ENCODE measurements around the gene TBL1X. TPM values are rescaled to one million over a fixed set of nuclear protein-coding genes. Genes with fewer than 3 reads are reported as not detected.
A peak's percentile ranks its signal among the peaks of the same experiment; 100 is the strongest.

The TBL1X gene
- total RNA-seq, 1 donor from 2014 or later = 20.0 TPM

DNA sequence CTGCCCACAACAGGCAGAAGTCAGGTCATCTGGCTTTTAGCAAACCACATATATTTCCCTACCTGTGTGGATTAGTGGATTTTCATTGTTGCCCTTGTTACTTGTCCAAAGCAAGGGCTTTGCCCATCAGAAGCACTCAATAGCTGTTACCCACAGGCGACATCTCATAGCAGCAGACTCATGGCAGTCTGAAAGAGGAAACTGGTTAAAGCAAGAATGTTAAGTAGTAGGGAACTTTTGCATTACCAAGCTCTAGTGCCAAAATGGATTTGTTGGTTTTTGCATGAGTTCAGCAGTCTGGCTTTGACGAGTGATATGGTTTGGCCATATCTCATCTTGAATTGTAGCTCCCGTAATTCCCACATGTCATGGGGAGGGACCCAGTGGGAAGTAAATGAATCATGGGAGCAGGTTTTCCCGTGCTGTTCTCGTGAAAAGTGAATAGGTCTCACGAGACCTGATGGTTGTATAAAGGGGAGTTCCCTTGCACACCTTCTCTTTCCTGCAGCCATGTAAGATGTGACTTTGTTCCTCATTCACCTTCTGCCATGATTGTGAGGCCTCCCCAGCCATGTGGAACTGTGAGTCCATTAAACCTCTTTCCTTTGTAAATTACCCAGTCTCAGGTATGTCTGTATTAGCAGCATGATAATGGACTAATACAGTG lies 192.9 kb downstream of the TBL1X start:
- Mint-ChIP-seq H3K4me1 (peaks cover 2% of the 10 kb centered on the region), H3K4me3 (no peak overlapping the region), H3K27me3 (no peaks in the 10 kb centered on the region), H3K9me3 (no peaks in the 10 kb centered on the region), H3K36me3 (ENCODE audit: low read depth) (peaks cover 15% of the 10 kb centered on the region), H3K27ac (no peak overlapping the region)
- intact Hi-C loops (cut with micrococcal nuclease) = no loop called here
- no peak for DNase-seq

DNA sequence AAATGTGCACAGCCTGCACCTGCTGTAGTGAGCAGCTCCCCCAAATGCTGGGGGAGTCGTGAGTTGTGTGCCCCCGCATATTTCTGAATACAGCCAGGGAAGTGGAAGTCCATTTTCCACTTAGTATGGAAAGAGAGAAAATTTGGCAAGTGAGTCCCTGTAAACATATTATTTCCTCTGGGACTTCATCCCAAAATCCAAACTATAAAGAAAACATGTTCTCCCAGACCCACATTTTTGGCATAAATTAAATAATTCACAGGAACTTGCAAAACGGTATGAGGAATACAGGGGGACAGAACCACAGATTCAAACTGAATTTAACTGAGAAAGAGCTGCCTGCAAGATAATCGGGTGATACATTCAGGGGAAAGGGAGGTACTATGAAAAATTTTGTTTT lies 193.6 kb downstream of the TBL1X start:
- Mint-ChIP-seq H3K4me3 (no peak overlapping the region), H3K9me3 (no peaks in the 10 kb centered on the region), H3K36me3 (ENCODE audit: low read depth) (peaks cover 15% of the 10 kb centered on the region), H3K27ac (no peak overlapping the region), H3K27me3 (no peaks in the 10 kb centered on the region), H3K4me1 (peaks cover 2% of the 10 kb centered on the region)
- intact Hi-C loops (cut with micrococcal nuclease) = no loop called here
- no peak for DNase-seq

DNA sequence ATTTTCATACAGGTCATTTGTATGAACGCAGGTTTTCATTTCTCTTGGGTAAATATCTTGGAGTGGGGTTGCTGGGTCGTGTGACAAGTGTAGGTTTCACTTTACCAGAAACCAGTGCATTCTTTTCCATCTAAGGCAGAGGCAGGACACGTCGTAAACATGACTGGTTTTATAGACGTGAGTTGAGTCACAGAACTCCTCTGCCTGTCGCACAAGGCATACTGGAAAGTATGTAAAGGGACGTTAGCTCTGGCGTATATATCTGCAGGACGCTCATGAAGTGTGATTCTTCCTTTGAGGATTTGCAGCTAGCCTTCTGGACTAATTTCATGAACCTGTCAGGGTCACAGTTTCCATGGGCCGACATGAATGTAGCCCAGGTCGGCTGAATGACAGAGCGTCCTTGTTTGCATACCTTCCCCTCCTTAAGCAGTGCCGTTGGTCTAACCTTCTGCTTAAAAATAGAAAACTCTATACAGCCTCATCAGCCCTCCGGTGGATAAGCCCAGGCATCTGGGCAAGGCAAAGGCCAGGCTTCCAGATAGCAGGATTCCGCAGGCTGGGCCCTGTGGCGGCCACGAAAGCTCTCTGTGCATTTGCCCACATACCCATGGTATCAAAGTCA lies 194.8 kb downstream of the TBL1X start:
- intact Hi-C loops (cut with micrococcal nuclease) = no loop called here
- H3K4me3 Mint-ChIP-seq = no peak overlapping the region
- H3K27ac Mint-ChIP-seq = no peak overlapping the region
- DNase-seq = no peak
- H3K9me3 Mint-ChIP-seq = no peaks in the 10 kb centered on the region
- no peaks in the 10 kb centered on the region for H3K4me1 Mint-ChIP-seq
- H3K27me3 Mint-ChIP-seq = no peaks in the 10 kb centered on the region
- H3K36me3 Mint-ChIP-seq (ENCODE audit: low read depth) = peaks cover 11% of the 10 kb centered on the region

DNA sequence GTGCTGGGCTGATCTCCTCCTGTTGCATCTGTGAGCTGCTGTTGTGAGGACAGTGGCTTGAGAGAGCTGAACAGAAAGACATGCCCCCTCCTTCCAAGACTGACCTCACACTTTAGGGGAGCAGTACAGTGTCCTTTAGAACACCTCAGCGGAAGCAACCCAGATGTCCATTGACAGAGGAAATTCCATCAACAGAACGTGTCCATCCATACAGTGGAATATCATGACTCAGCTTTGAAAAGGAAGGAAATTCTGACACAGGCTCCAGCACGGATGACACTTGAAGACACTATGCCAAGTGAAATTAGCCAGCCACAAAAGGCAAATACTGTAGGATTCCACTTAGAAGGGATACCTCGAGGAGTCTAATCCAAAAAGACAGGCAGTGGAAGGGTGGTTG lies 197.3 kb downstream of the TBL1X start:
- intact Hi-C loops (cut with micrococcal nuclease) = no loop called here
- no peak overlapping the region for H3K4me3 Mint-ChIP-seq
- no peaks in the 10 kb centered on the region for H3K4me1 Mint-ChIP-seq

DNA sequence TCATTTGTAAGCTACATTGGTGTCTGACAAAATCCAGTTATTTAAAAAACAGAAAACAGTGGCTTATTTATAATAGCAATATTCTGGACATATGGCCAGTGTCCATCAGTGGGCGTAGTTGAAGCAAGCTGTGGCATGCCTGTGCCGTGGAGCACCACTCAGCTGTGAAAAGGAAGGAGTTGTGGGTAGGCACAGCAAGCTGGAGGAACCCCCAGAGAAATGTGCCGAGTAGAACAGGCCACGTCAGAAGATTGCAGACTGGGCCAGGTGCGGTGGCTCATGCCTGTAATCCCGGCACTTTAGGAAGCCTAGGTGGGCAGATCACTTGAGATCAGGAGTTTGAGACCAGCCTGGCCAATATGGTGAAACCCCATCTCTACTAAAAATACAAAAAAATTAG lies 198.4 kb downstream of the TBL1X start:
- intact Hi-C loops (cut with micrococcal nuclease) = no loop called here
- Mint-ChIP-seq H3K4me3 (no peak overlapping the region), H3K27ac (no peak overlapping the region), H3K9me3 (no peaks in the 10 kb centered on the region), H3K36me3 (ENCODE audit: low read depth) (peaks cover 9% of the 10 kb centered on the region), H3K4me1 (no peaks in the 10 kb centered on the region), H3K27me3 (no peaks in the 10 kb centered on the region)
- DNase-seq = no peak

More for the DNA sequence above, 197.3 kb downstream of the TBL1X start:
- DNase-seq = no peak
- Mint-ChIP-seq H3K36me3 (ENCODE audit: low read depth) (peaks cover 12% of the 10 kb centered on the region), H3K27me3 (no peaks in the 10 kb centered on the region), H3K27ac (no peak overlapping the region), H3K9me3 (no peaks in the 10 kb centered on the region)

DNA sequence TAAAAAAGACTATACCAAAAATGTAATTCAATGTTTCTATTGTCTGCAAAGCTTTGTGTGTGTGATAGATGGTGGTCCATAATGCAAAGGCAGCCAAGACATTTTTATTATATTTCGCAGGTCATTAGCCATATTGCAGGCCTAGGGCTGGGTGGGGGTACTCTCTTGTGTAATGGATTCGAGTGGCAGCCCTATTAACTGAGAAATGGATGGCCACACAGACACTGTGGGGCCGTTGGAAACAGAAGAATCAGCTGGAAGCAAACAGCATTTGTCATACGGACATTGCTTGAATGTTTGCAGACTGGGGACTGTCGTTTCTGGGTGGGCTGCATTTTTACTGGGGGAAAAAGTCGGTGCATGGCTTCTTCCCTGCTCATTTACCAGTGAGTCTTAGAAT lies 199.4 kb downstream of the TBL1X start:
- intact Hi-C loops (cut with micrococcal nuclease) = no loop called here
- Mint-ChIP-seq H3K36me3 (ENCODE audit: low read depth) (peaks cover 9% of the 10 kb centered on the region), H3K27ac (no peak overlapping the region), H3K9me3 (no peaks in the 10 kb centered on the region), H3K4me3 (no peak overlapping the region), H3K27me3 (no peaks in the 10 kb centered on the region), H3K4me1 (no peaks in the 10 kb centered on the region)
- DNase-seq = no peak

DNA sequence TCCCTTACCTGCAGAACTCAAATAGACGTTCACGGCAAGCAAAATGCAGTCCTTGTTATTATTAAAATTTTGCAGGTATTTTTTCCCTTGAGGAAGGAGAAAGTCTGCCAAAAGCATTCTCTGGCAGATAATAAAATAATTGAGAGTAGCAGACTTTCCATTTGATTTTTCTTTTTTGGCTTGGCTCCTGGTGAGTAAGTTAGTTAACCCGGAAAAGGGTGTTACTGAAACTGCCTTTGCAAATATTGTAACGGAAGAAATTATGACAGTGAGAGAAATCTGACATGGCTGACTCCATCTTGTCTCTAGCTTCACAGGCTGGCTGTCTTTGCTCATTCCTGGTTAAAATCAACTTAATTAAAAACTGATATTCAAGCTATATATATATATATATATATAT lies 200.3 kb downstream of the TBL1X start:
- Mint-ChIP-seq H3K27ac (no peak overlapping the region), H3K4me3 (no peak overlapping the region), H3K36me3 (ENCODE audit: low read depth) (peaks cover 9% of the 10 kb centered on the region), H3K9me3 (no peaks in the 10 kb centered on the region), H3K27me3 (no peaks in the 10 kb centered on the region), H3K4me1 (no peaks in the 10 kb centered on the region)
- no peak for DNase-seq
- intact Hi-C loops (cut with micrococcal nuclease) = no loop called here

DNA sequence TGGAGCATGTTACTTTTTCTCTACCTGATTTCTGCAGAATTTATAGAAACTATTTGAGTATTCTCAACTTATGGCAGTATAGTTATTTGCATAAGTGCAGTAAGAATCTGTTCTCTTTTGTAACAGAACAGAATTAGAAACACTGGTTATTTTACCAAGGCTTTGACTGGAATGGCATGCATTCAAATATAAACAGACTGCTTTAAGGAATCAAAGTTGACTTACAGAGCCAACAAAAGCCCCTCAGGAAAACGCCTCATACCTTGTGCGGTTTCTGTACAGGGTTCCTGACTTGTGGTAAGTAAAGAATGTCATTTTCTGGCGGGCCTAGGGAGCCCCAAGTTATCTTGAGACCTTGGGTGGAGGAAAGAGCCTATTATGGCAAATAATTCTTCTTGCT lies 203.7 kb downstream of the TBL1X start:
- intact Hi-C loops (cut with micrococcal nuclease) = no loop called here
- Mint-ChIP-seq H3K4me3 (no peak overlapping the region), H3K27ac (no peak overlapping the region), H3K9me3 (no peaks in the 10 kb centered on the region), H3K27me3 (no peaks in the 10 kb centered on the region), H3K4me1 (peaks cover 3% of the 10 kb centered on the region), H3K36me3 (ENCODE audit: low read depth) (peaks cover 23% of the 10 kb centered on the region)
- DNase-seq = no peak

DNA sequence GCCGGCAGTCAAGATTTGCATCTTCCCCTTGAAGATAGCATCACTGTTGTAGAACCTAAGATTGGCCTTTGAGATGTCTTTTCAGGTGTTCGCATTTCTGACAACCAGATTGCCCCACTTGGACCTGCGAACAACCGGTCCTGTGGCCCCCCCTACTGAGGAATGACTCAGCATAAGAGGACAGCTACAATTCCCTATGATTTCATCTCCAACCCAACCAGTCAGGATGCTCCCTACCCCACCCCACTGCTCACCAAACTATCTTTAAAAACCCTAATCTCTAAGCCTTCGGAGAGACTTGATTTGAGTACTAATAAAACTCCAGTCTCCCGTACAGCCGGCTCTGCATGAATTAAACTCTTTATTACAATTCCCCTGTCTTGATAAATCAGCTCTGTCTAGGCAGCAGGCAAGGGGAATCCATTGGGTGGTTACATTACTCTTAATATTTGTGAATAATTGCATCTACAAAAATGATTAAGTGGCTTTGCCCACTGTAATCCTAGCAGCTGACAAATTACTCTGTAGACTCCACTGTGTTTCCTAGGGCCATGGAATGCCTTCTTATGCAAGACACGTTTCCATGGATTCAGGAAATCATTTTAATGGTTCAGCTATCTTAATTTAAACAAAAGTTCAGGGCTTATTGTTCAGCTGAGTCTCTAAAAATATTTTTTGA lies 205.4 kb downstream of the TBL1X start:
- intact Hi-C loops (cut with micrococcal nuclease) = loop anchor here (10.0 kb wide), 1 partner anchor 385 kb away; no protein-coding TSS in a partner anchor
- peaks cover 3% of the 10 kb centered on the region for H3K4me1 Mint-ChIP-seq
- H3K36me3 Mint-ChIP-seq (ENCODE audit: low read depth) = peaks cover 29% of the 10 kb centered on the region
- H3K4me3 Mint-ChIP-seq = no peak overlapping the region
- no peak overlapping the region for H3K27ac Mint-ChIP-seq
- H3K27me3 Mint-ChIP-seq = no peaks in the 10 kb centered on the region
- DNase-seq = no peak
- no peaks in the 10 kb centered on the region for H3K9me3 Mint-ChIP-seq

DNA sequence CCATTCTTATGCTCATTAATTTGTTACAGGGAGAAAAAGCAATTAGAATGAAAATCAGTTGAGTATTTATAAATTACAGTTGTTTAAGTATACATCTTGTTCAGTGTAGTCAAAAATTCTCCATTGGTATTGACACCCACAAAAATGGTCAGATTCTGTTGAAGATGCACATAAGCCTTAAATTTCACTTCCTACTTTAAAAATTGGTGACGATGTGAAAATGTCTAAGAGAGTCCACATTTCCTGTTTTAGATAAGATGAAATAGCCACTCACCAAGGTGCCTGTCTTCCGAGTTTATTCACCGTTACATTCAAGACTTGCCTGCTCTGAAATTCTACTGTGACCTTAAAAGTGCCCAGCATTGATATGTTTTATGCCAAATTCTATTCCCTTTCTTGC lies 207.1 kb downstream of the TBL1X start:
- peaks cover 7% of the 10 kb centered on the region for H3K4me1 Mint-ChIP-seq
- no peaks in the 10 kb centered on the region for H3K27me3 Mint-ChIP-seq
- H3K4me3 Mint-ChIP-seq = no peak overlapping the region
- H3K9me3 Mint-ChIP-seq = peaks cover 8% of the 10 kb centered on the region
- intact Hi-C loops (cut with micrococcal nuclease) = loop anchor here (10.0 kb wide), 1 partner anchor 387 kb away; no protein-coding TSS in a partner anchor
- no peak overlapping the region for H3K27ac Mint-ChIP-seq
- peaks cover 33% of the 10 kb centered on the region for H3K36me3 Mint-ChIP-seq (ENCODE audit: low read depth)
- no peak for DNase-seq

DNA sequence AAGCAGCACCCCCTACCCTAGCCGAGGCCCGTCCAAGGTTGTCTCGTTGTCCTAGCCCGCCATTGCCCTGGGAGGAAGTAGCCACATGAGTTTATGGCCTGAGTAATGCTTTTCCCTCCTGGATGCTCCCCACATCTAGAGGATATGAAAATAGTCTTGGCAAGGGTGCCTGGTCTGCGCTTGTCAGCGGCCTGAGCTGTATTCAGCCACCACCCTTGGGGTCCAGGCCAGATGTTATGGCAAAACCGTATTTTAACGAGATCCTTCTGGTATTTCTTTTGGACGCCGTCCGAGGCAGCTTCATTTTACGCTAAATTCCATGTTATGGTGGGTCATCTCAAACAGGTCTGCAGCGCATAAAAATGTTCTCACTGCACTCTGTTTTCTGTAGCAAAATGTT lies 211.4 kb downstream of the TBL1X start:
- Mint-ChIP-seq H3K4me1 (peaks cover 20% of the 10 kb centered on the region), H3K27ac (no peak overlapping the region), H3K36me3 (ENCODE audit: low read depth) (peaks cover 57% of the 10 kb centered on the region), H3K9me3 (peaks cover 10% of the 10 kb centered on the region), H3K4me3 (no peak overlapping the region), H3K27me3 (no peaks in the 10 kb centered on the region)
- intact Hi-C loops (cut with micrococcal nuclease) = loop anchor here (5.0 to 10.0 kb wide), 2 partner anchors 34 to 392 kb away; no protein-coding TSS in a partner anchor
- DNase-seq = no peak

DNA sequence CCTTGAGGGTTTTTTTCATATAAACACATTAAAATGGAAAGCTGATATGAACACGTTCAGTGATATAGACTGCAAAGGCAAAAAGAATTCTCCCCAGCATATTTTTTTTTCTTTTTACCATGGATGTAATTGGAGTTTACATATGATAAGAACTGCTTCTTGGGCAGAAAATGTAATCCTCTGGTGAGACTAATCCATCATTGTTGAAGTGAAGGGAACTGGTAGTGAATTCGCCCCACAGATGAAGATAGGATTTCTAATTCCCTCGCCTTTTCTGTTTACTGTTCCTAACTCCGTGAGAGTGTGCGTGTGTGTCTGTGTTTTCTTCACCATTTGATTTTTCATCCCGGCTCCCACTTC lies 211.9 kb downstream of the TBL1X start:
- no peak overlapping the region for H3K4me3 Mint-ChIP-seq
- H3K9me3 Mint-ChIP-seq = peaks cover 10% of the 10 kb centered on the region
- peaks cover 56% of the 10 kb centered on the region for H3K36me3 Mint-ChIP-seq (ENCODE audit: low read depth)
- peaks cover 20% of the 10 kb centered on the region for H3K4me1 Mint-ChIP-seq
- peak overlapping the region; percentile 79 for H3K27ac Mint-ChIP-seq
- intact Hi-C loops (cut with micrococcal nuclease) = loop anchor here (1.0 to 10.0 kb wide), 4 partner anchors 34 to 392 kb away; no protein-coding TSS in a partner anchor
- H3K27me3 Mint-ChIP-seq = no peaks in the 10 kb centered on the region
- no peak for DNase-seq

DNA sequence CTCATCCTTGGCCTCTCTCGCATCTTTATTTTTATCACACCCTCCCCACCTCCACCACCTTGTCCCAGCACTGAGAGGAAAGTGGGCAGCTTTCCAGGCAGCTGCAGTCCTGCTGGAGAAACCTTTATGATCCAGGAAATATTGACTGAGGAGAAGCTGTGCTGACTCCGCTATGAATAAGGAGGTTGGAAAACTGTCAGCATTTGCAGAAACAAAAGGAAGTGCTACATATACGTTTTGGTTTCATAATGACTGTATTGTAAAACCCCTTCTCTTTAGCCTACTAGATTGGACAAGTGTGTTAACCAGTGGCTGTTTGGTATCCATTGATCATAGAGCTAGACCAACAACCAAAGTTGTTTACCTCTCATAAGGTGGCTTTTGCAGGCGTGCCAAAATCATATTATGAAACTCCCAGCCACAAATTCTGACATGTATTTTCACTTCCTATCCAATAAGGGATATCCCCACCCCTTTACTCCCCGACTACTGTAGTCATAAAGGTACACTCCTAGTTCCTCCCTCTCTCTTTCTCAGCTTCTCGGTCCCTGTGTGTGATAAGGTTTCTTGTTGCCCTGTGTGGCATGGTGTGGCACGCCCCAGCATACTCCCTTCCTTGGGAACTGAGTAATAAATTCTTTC lies 212.4 kb downstream of the TBL1X start:
- Mint-ChIP-seq H3K4me3 (peak overlapping the region; percentile 58), H3K4me1 (peaks cover 20% of the 10 kb centered on the region), H3K36me3 (ENCODE audit: low read depth) (peaks cover 53% of the 10 kb centered on the region), H3K27ac (peak overlapping the region; percentile 79), H3K9me3 (peaks cover 10% of the 10 kb centered on the region), H3K27me3 (no peaks in the 10 kb centered on the region)
- peak; percentile 82 for DNase-seq
- intact Hi-C loops (cut with micrococcal nuclease) = loop anchor here (1.0 to 10.0 kb wide), 4 partner anchors 35 to 392 kb away; no protein-coding TSS in a partner anchor
